Measurements from ENCODE around the gene IDE.
"Not testable (repeated sequence)": the region's sequence is repeated elsewhere in the genome, so short reads cannot be mapped to it uniquely, and the experiment has no call there.

IDE gene

DNA sequence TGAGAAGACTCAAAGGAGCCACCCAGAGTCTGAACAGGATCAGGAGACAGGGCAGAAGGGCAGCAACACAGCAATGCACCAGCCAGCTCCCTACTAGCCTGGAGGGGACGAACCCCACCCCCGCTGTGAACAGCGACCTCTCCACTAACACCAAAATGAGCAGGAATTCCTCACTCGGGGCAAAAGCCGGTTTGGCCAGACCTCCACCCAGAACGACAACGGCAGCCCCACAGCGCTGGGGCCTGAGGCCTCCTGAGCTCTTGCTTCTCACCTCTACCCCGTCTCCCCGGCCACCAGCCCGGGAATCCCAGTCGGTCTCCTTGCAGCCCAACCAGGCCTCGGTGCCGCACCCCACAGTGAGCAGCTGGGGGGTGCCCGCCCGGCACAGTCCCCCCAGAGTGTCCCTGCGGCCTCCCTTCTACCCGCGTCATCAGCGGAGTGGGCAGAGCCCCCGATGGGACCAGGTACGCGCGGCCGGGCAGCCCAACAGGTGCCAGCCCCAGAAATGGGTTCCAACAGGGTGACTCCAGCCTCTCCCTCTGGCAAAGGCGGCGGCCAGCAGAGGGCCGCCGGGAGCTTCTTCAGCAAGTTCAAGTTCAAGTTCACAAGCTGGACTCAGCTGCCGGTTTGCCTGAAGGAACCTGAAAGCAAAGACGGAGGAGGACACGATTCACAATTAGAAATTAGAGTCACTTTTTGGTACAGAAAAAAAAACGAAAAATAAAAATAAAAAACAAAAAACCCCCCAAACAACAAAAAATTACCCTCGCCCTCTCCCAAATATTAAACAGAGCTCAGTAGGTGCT lies 153.9 kb downstream of the IDE start:
- no peak for DNase-seq (ENCODE audit: low read depth in 2 of 2)

- DNase-seq (ENCODE audit: low read depth in 2 of 2), result no peak
Observed at GRCh38 chr10:92418891-92419290, 155.0 kb downstream of the IDE start.

- no peak for DNase-seq (ENCODE audit: low read depth in 2 of 2)
Observed at GRCh38 chr10:92418221-92418620, 155.7 kb downstream of the IDE start.

- DNase-seq (ENCODE audit: low read depth in 2 of 2), result no peak
Observed at GRCh38 chr10:92413519-92413918, 160.4 kb downstream of the IDE start.

- DNase-seq (ENCODE audit: low read depth in 2 of 2), result no peak
Observed at GRCh38 chr10:92413011-92413410, 160.9 kb downstream of the IDE start.

DNA sequence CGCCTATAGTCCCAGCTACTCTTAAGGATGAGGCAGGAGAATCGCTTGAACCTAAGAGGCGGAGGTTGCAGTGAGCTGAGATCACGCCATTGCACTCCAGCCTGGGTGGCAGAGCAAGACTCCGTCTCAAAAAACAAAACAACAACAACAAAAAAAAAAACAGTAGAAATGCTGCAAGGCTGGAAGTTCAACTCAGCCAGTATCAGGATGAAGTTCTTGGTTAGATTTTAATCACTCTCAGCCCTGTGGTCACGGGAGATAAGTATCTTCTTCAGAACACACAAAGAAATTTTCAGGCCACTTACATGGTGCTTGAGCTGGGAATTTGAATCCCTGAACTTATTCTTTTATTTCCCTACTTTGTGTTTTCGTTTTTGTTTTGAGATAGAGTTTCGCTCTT lies 162.5 kb downstream of the IDE start:
- DNase-seq (ENCODE audit: low read depth in 2 of 2), result no peak

DNA sequence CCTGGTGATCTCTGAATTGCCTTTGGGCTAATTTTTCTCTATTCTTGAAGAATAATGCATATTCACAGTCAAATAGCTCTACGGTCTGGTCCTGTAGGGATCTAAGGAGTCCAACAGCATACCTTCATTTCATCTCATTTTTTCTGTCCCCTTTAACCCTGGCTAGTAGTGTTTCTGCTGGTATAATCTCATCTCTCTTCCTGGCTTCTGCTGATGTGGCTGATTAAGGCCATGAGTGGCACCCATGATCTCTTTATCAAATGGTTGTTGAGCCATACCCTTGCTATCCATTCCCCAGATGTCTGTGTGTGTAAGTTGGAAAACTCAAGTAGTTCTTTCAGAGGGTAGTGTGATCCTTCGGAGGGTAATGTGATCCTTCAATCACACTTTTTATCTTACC lies 163.4 kb downstream of the IDE start:
- DNase-seq (ENCODE audit: low read depth in 2 of 2), result no peak

DNA sequence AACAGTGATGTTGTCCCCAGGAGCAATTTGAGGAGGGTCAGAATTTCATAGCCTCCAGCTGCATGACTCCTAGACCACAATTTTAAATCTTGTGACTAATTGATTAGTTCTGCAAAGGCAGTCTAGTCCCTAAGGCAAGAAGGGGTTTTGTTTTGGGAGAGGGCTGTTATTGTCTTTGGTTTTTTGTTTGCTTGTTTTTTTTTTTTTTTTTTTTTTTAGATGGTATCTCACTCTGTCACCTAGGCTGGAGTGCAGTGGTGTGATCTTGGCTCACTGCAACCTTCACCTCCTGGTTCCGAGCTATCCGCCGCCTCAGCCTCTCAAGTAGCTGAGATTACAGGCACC lies 165.9 kb downstream of the IDE start:
- DNase-seq (ENCODE audit: low read depth in 2 of 2), result no peak

DNA sequence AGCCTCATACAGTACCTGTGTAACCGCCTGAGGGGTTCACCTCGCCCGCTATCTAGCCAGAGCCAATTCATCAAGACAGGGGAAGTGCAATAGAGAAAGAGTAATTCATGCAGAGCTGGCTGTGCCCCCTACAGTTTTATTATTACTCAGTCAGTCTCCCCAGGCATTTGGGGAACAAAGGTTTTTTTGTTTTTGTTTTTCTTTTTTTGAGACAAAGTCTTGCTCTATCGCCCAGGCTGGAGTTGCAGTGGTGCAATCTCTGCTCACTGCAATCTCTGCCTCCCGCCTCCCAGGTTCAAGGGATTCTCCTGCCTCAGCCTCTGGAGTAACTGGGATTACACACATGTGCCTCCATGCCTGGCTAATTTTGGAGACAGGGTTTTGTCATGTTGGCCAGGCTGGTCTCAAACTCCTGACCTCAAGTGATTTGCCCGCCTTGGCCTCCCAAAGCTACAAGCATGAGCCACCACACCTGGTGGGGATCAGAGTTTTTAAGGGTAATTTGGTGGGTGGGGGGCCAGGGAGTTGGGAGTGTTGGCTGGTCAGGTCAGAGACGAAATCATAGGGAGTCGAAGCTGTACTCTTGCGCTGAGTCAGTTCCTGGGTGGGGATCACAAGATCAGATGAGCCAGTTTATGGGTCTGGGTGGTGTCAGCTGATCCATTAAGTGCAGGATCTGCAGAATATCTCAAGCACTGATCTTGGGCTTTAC lies 166.4 kb downstream of the IDE start:
- DNase-seq (ENCODE audit: low read depth in 2 of 2), result no peak

DNA sequence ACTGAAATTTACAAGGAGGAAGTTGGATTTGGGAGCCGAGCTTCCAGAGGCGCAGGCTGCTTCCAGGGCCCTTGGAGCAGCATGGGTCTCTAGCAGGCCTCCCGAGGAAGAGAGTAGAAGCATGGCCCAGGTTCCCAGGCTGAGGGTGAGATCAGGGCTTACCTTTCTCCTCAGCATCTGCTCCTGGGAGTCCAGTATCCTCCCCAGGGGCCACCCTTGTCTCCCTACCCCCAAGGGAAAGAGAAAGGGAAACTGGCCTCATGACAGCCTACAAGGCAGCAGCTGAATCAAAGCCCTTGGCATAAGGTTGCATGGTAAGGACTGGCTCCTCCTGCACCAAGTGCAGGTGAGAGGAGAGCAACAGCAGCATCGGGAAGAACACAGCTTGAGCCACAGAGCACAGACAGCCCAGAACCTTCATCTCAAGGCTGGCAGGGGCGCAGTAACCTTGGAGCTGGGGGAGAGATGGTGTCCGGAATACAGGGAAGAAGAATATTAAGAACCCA lies 168.4 kb downstream of the IDE start:
- DNase-seq (ENCODE audit: low read depth in 2 of 2), result no peak

DNA sequence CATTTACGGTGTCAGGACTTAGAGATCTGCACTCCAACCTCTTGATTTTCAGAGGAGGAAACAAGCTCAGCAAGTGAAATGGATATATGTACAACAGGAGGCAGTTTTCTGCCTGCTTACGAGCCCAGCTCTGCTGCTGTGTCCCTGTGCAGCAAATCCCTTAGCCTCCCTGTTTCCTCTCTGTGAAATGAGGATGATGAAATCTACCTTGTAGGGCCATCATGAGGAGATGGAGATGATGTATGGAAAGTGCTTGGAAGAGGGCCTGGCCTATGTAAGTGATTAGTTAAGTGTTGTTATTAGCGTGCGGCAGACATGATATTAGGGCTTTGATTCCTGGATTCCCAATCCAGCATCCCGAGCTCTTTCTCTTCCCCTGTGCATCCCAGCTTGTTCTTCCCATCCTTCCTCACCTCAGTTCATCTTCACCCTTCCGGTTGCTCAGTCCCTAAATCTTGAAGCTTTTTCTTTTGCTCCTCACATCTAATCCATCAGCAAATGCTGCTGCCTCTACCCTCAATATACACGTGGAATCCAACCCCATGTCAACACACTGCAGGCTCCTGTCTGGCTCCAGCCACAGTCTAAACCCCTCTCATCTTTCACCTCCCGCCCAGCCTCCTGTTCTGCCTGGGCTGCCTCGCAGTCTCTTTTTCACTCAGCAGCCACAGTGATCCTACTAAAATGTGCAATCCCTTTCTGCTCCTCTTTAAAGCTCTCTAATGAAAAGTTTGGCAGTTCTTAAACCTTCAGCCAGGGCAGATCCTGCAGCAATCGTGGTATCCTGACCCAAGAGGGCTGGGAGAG lies 169.1 kb downstream of the IDE start:
- no peak for DNase-seq (ENCODE audit: low read depth in 2 of 2)

GRCh38 chr10:92402234-92402633 lies 171.7 kb downstream of the IDE start:
- not testable (repeated sequence) for DNase-seq (ENCODE audit: low read depth in 2 of 2)

All from fibroblast of skin of left biceps (primary cell).